Body of pancreas (tissue), 4 donors: ENCODE data around the gene UBXN1. TPM values are rescaled to one million over a fixed set of nuclear protein-coding genes. Genes with fewer than 3 reads are reported as not detected.
A peak's percentile ranks its signal among the peaks of the same experiment; 100 is the strongest.

Source experiments
- ATAC-seq: fragments of 150-250 bp; one replicate; pipeline ENCODE4 v1.9.1; 2016
- DNase-seq, 4 donors: peaks; one replicate each; pipeline ENCODE4 v3.0.0-alpha.2; 2019
- H3K27ac ChIP-seq, 4 donors: fragments of 200-600 bp; sonication (generic); 1 replicate in 3 of 4; 2 replicates in 1 of 4; pipeline versions ENCODE4 v1.5.1 to v1.6.1; 2016 to 2019; ENCODE audit warnings: mild to moderate bottlenecking in 1 of 4, mixed read lengths in 1 of 4, moderate library complexity in 1 of 4
- H3K27me3 ChIP-seq, 2 donors: fragments of 200-600 bp; sonication (generic); one replicate each; pipeline ENCODE4 v1.6.0; 2016; ENCODE audit warnings: mild to moderate bottlenecking in 1 of 2
- H3K36me3 ChIP-seq, 2 donors: fragments of 200-600 bp; sonication (generic); replicated peaks in 1 of 2; 2 replicates each; pipeline ENCODE4 v1.5.1; 2016; ENCODE audit warnings: low read depth in 2 of 2; ENCODE audit not compliant: insufficient read depth in 1 of 2
- H3K4me1 ChIP-seq: fragments of 200-600 bp; sonication (generic); one replicate; pipeline ENCODE4 v1.6.0; 2016
- H3K4me3 ChIP-seq, 2 donors: fragments of 200-600 bp; sonication (generic); 1 replicate in 1 of 2; 2 replicates in 1 of 2; pipeline ENCODE4 v1.5.1; 2016 to 2019
- H3K9me3 ChIP-seq, 3 donors: fragments of 200-600 bp; sonication (generic); 1 replicate in 2 of 3; 2 replicates in 1 of 3; pipeline ENCODE4 v1.5.1; 2016
- POLR2A ChIP-seq, 3 donors: fragments of 450-650 bp; IDR thresholded peaks; one replicate each; pipeline ENCODE4 v1.6.1; 2016; ENCODE audit warnings: antibody characterized with exemption in 3 of 3, mild to moderate bottlenecking in 2 of 3
- WGBS, 2 donors: methylation state at CpG; one replicate each; pipeline ENCODE4 v1.1.5; 2017; 5-methylcytosine and 5-hydroxymethylcytosine counted together
- intact Hi-C: fragments of 100-400 bp; cut with DNase I; formaldehyde crosslinking; loops from one replicate; pipeline ENCODE4 v1.15.1; 2023
- total RNA-seq, 2 donors: library from RNA; depleted of rRNA; stranded (reverse); fragments of >200 nt; gene quantifications; one replicate each; pipeline ENCODE4 v1.1.0, GENCODE V29; 2016
- TF ChIP-seq, protein P1 (sequence below), 7 experiments: fragments of 450-650 bp in 4 of 7; fragments of 200-600 bp in 3 of 7; sonication (generic) in 3 of 7; IDR thresholded peaks; one replicate each; pipeline ENCODE4 v1.5.1; 2016 to 2019; ENCODE audit warnings: antibody characterized with exemption in 7 of 7

The UBXN1 gene
- total RNA-seq, 2 donors from 2014 or later: 129 to 204 TPM

DNA sequence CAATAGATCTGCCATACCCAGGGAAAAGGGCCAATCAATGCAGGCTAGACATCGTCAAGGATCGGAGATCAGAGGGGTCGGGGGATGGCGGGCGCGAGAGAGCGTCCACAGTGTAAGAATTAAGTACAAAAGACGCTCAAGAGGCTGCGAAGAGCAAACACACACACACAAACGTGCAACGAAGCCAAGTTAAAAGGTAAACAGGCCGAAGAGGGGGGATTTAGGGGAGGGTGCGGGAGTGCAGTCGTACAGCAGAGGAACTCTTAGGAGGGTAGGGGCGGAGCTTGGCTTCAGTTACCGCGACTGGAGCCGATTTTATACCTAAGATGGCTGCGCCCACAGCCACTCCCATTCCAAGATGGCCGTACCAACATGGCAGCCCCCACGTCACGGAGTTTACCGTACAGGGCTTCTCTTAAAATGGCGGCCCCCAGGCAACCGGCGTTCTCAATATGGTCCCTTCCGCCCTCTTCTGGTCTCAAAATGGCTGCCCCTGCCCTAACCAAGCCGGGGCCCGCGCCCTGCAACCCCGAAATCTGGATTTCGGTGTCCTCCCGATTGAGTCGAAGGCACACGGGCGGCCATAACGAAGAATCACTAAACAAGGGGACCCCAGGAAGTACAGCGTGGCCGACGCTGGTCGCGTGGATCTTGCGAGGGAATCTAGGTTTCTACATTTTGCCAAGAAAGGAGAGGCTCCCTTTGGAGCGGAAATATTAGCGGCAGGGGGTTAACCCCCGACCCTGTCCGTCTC, 30.6 kb upstream of the UBXN1 start:
- intact Hi-C loops: no loop called here
- TF ChIP-seq, protein P1, sequence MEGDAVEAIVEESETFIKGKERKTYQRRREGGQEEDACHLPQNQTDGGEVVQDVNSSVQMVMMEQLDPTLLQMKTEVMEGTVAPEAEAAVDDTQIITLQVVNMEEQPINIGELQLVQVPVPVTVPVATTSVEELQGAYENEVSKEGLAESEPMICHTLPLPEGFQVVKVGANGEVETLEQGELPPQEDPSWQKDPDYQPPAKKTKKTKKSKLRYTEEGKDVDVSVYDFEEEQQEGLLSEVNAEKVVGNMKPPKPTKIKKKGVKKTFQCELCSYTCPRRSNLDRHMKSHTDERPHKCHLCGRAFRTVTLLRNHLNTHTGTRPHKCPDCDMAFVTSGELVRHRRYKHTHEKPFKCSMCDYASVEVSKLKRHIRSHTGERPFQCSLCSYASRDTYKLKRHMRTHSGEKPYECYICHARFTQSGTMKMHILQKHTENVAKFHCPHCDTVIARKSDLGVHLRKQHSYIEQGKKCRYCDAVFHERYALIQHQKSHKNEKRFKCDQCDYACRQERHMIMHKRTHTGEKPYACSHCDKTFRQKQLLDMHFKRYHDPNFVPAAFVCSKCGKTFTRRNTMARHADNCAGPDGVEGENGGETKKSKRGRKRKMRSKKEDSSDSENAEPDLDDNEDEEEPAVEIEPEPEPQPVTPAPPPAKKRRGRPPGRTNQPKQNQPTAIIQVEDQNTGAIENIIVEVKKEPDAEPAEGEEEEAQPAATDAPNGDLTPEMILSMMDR (IDR thresholded peaks at IDR 0.05): peak in 1 of 7 experiments; percentile 16
- peak; percentile 46 to 86 (median 81) for TF ChIP-seq POLR2A (IDR thresholded peaks at IDR 0.05)
- H3K4me3 ChIP-seq: no peak overlapping the region
- no peaks in the 10 kb centered on the region for H3K27me3 ChIP-seq
- WGBS, 2 donors: 2 to 3% methylated on average over 47 of the region's 47 CpGs
- H3K4me1 ChIP-seq: peaks cover 91% of the 10 kb centered on the region
- peak; percentile 97 to 99 (median 99) for DNase-seq
- H3K9me3 ChIP-seq: no peaks in the 10 kb centered on the region
- H3K27ac ChIP-seq: peak overlapping the region; percentile 70 to 94 (median 93)
- peak; percentile 77 for ATAC-seq
- no peaks in the 10 kb centered on the region for H3K36me3 ChIP-seq

DNA sequence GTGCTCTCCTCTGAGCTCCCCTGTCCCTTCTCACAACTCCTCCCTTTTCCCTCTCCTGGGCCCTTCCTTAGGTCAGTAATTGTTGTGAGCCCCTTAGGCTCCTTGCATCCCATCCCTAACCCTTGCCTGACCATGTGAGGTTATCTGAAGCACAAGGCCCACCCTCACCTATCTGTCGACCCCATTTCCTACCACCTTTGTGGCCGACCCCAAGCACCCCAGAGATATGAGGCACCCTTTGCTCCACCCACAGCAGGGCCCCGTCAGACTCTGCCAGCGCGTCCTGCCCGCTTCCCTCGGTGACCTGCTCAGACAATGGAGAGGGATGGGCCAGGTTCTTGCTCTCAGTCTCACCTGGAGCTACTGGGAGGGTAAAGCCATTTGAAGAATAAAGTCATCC, 29.9 kb upstream of the UBXN1 start:
- Histone ChIP-seq H3K9me3 (no peaks in the 10 kb centered on the region), H3K27ac (peak overlapping the region; percentile 70 to 94 (median 93)), H3K27me3 (no peaks in the 10 kb centered on the region), H3K36me3 (no peaks in the 10 kb centered on the region), H3K4me1 (peaks cover 85% of the 10 kb centered on the region), H3K4me3 (no peak overlapping the region)
- ATAC-seq: no peak
- TF ChIP-seq, protein P1 (IDR thresholded peaks at IDR 0.05): no peak
- TF ChIP-seq POLR2A (IDR thresholded peaks at IDR 0.05): no peak
- peak in 3 of 4 donors; percentile 34 to 44 (median 40) for DNase-seq
- intact Hi-C loops: no loop called here
- 2 to 3% methylated on average over 7 of the region's 7 CpGs for WGBS, 2 donors

DNA sequence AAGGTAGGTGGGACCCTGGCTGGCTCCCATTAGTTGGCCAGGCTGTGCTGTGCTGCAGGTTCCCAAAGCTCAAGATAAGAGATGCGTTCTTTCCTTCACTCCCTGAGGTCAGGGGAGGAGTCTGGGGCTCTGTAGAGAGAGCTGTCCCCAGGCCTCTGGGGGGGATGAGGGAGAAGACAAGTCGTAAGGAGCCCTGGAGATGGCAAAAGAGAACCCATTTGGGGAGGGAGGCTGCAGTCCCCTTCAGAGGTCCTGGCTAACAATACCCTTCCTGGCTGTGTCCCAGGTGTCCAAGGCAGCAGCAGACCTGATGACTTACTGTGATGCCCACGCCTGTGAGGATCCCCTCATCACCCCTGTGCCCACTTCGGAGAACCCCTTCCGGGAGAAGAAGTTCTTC, 29.5 kb upstream of the UBXN1 start:
- Histone ChIP-seq H3K4me3 (no peak overlapping the region), H3K27me3 (no peaks in the 10 kb centered on the region), H3K4me1 (peaks cover 81% of the 10 kb centered on the region), H3K27ac (peak overlapping the region; percentile 70 to 94 (median 93)), H3K9me3 (no peaks in the 10 kb centered on the region), H3K36me3 (no peaks in the 10 kb centered on the region)
- ATAC-seq (no peak), DNase-seq (no peak)
- TF ChIP-seq POLR2A (IDR thresholded peaks at IDR 0.05): no peak
- TF ChIP-seq, protein P1 (IDR thresholded peaks at IDR 0.05): no peak
- 63 to 64% methylated on average over 5 of the region's 5 CpGs for WGBS, 2 donors
- intact Hi-C loops: no loop called here

DNA sequence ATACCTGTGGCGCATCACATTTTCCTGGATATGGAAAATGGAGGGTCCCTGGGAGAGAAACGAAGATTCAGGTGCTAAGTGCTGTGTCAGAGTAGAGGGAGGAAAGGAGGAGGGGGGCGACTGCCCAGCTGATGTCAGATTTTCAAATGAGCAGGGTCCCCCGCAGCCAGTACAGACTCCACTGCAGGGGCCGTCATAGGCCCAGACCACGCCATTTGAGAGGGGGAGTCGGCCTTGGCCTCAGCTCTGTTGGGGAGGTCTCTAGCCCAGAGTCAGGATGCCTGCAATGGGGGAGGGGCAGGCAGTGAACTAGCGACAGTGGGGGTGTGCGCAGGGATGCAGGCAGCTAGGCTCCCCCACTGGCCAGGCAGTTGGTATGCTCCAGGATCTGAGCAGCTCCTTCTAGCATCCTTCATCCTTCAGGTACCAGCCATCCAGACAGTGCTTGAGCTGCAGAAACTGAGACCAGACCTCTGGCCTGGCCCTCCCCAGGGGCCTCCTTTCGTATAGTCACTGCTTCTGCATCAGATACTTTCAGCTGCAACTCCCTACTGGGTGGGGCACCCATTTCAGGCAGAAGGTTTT, 28.5 kb upstream of the UBXN1 start, which contains the start of the genes BSCL2 and GNG3:
Gene BSCL2 (minus strand): TSS at position 148 of the 585 bp plus-strand sequence. CDS start 229 bp downstream, outside the sequence.
Gene GNG3 (plus strand): TSS at position 400 of the 585 bp plus-strand sequence. CDS start 620 bp downstream, outside the sequence.
- H3K9me3 ChIP-seq: no peaks in the 10 kb centered on the region
- ATAC-seq: no peak
- peak within 1 kb of the TSS; percentile 89 to 94 (median 93) for H3K27ac ChIP-seq
- intact Hi-C loops: no loop called here
- peaks cover 71% of the 10 kb centered on the region for H3K4me1 ChIP-seq
- DNase-seq: no peak
- peak within 1 kb of the TSS; percentile 63 to 74 for H3K4me3 ChIP-seq
- WGBS, 2 donors: 84 to 85% methylated on average over 9 of the region's 10 CpGs
- H3K27me3 ChIP-seq: no peaks in the 10 kb centered on the region
- H3K36me3 ChIP-seq: no peaks in the 10 kb centered on the region
- no peak for TF ChIP-seq POLR2A (IDR thresholded peaks at IDR 0.05)
- TF ChIP-seq, protein P1 (IDR thresholded peaks at IDR 0.05): no peak
